ENCODE data around the gene CAMK1D.

- TF ChIP-seq NFYB (CRISPR knock-in tag; conservative IDR thresholded peaks at IDR 0.05; ENCODE audit: low read depth) (no peak), IRF2 (CRISPR knock-in tag; IDR thresholded peaks at IDR 0.05; ENCODE audit: borderline replicate concordance, low read depth) (no peak)
These were observed 140.5 kb downstream of the CAMK1D start for GRCh38 chr10:12489806-12490205.

Measured in WTC11 (cell line).